Measurements from ENCODE around the gene LAIR1.

DNA sequence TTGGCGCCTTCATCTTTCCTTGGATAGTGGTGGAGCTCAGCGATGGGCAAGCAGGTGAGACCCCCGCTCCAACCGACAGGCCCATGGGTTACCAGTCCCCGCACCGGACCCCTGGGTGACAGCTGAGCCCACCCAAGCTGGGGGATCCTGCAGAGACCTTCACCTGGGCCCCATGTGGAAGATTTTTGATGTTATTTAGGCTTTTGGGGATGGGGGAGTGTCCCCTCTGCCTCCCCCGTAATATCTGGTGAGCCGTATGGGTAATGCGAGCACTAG lies 46.8 kb downstream of the LAIR1 start:
- TF ChIP-seq, protein P1, sequence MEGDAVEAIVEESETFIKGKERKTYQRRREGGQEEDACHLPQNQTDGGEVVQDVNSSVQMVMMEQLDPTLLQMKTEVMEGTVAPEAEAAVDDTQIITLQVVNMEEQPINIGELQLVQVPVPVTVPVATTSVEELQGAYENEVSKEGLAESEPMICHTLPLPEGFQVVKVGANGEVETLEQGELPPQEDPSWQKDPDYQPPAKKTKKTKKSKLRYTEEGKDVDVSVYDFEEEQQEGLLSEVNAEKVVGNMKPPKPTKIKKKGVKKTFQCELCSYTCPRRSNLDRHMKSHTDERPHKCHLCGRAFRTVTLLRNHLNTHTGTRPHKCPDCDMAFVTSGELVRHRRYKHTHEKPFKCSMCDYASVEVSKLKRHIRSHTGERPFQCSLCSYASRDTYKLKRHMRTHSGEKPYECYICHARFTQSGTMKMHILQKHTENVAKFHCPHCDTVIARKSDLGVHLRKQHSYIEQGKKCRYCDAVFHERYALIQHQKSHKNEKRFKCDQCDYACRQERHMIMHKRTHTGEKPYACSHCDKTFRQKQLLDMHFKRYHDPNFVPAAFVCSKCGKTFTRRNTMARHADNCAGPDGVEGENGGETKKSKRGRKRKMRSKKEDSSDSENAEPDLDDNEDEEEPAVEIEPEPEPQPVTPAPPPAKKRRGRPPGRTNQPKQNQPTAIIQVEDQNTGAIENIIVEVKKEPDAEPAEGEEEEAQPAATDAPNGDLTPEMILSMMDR (IDR thresholded peaks at IDR 0.05), result no peak
- no peak for TF ChIP-seq POLR2A (IDR thresholded peaks at IDR 0.05)
